ENCODE data around the gene PEDS1. TPM values are rescaled to one million over a fixed set of nuclear protein-coding genes. Genes with fewer than 3 reads are reported as not detected.

PEDS1 gene
- total and polyA plus RNA-seq, 3 donors from 2014 or later: 39.3 to 45.5 (median 40.1) TPM

DNA sequence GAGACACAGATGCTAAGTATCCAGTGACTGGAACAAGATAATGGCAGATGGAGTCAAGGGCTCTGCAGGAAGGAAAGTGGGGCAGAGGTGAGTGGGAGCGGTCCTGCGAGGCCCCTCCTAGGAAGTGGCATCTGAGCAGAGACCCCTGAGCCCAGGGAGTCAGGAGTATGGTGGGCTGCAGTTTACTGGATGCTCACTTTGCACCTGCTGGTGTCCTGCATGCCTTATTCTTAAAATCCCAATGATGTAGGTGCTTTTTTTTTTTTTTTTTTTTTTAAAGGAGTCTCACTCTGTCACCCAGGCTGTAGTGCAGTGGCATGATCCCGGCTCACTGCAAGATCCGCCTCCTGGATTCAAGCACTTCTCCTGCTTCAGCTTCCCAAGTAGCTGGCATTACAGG lies 42.7 kb upstream of the PEDS1 start:
- no peak overlapping the region for H3K27ac ChIP-seq
- no peak for TF ChIP-seq POLR2A (IDR thresholded peaks at IDR 0.05)
- TF ChIP-seq CTCF (IDR thresholded peaks at IDR 0.05): no peak
- peaks cover 10% of the 10 kb centered on the region for H3K4me1 ChIP-seq
- no peak for DNase-seq
- 93 to 94% methylated on average over 4 of the region's 4 CpGs for WGBS, 2 donors
- no peaks in the 10 kb centered on the region for H3K36me3 ChIP-seq (ENCODE audit: low read depth, missing control alignments)
- no peak overlapping the region for H3K4me3 ChIP-seq
- H3K27me3 ChIP-seq: no peaks in the 10 kb centered on the region
- H3K9me3 ChIP-seq: no peaks in the 10 kb centered on the region
- intact Hi-C loops (cut with DNase I; ENCODE audit: low total_unique reads): loop anchor here (10.0 kb wide), 1 partner anchor 179 kb away; no protein-coding TSS in a partner anchor

GRCh38 chr20:50195524-50196120 lies 42.1 kb upstream of the PEDS1 start:
- H3K36me3 ChIP-seq (ENCODE audit: low read depth, missing control alignments): no peaks in the 10 kb centered on the region
- WGBS, 2 donors: 86 to 89% methylated on average over 13 of the region's 13 CpGs
- no peak overlapping the region for H3K4me3 ChIP-seq
- H3K4me1 ChIP-seq: peaks cover 10% of the 10 kb centered on the region
- H3K9me3 ChIP-seq: no peaks in the 10 kb centered on the region
- no peak for DNase-seq
- peak overlapping the region in 1 of 2 donors; percentile 98 for H3K27ac ChIP-seq
- no peaks in the 10 kb centered on the region for H3K27me3 ChIP-seq
- no peak for TF ChIP-seq POLR2A (IDR thresholded peaks at IDR 0.05)
- intact Hi-C loops (cut with DNase I; ENCODE audit: low total_unique reads): loop anchor here (10.0 kb wide), 1 partner anchor 179 kb away; no protein-coding TSS in a partner anchor

- no peak for DNase-seq
- Histone ChIP-seq H3K27ac (peak overlapping the region; percentile 96 to 98), H3K36me3 (ENCODE audit: low read depth, missing control alignments) (no peaks in the 10 kb centered on the region), H3K4me1 (peaks cover 13% of the 10 kb centered on the region), H3K4me3 (no peak overlapping the region), H3K9me3 (no peaks in the 10 kb centered on the region), H3K27me3 (no peaks in the 10 kb centered on the region)
- 89 to 90% methylated on average over 8 of the region's 8 CpGs for WGBS, 2 donors
- intact Hi-C loops (cut with DNase I; ENCODE audit: low total_unique reads): loop anchor here (10.0 kb wide), 1 partner anchor 180 kb away; no protein-coding TSS in a partner anchor
- no peak for TF ChIP-seq POLR2A (IDR thresholded peaks at IDR 0.05)
Measured at GRCh38 chr20:50194831-50195523, 41.5 kb upstream of the PEDS1 start.

GRCh38 chr20:50194422-50194830 lies 40.9 kb upstream of the PEDS1 start:
- TF ChIP-seq POLR2A (IDR thresholded peaks at IDR 0.05) (no peak), CTCF (IDR thresholded peaks at IDR 0.05) (no peak)
- Histone ChIP-seq H3K4me3 (no peak overlapping the region), H3K36me3 (ENCODE audit: low read depth, missing control alignments) (no peaks in the 10 kb centered on the region), H3K9me3 (no peaks in the 10 kb centered on the region), H3K4me1 (peaks cover 16% of the 10 kb centered on the region), H3K27me3 (no peaks in the 10 kb centered on the region), H3K27ac (peak overlapping the region; percentile 96 to 98)
- no peak for DNase-seq
- 81 to 83% methylated on average over 6 to 7 of the region's 7 CpGs for WGBS, 2 donors
- intact Hi-C loops (cut with DNase I; ENCODE audit: low total_unique reads): loop anchor here (10.0 kb wide), 1 partner anchor 180 kb away; no protein-coding TSS in a partner anchor

DNA sequence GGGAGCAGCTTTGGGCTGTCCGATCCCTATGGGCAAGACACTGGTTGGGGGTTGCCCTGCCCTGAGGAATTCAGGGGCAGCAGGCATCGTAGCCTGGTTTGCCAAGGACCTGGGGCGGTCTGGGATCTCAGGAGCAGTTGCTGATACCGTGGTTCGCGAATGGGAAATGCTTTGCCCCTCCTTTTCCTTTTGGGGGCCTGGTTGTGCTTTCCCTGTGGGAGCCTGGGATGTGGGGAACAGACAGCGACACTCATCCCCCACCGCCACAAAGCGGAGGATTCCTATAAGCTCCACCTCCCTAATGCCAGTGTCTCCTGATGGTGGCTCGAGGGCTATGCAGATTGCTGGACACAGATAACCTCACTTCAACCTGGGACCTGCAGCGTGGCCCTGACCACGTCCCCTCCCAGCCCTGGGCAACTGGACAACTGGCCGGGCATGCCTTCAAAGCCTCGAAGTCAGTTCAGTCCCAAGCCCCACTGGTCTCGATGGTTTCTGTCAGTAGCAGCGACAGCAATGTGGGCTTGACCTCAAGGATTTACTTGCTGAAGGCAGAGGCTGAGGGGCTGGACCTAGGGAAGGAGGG lies 40.4 kb upstream of the PEDS1 start:
- TF ChIP-seq CTCF (IDR thresholded peaks at IDR 0.05) (no peak), POLR2A (IDR thresholded peaks at IDR 0.05) (no peak)
- 59 to 76% methylated on average over 13 to 16 of the region's 16 CpGs for whole genome bisulfite sequencing, 2 donors
- intact Hi-C loops (cut with DNase I; ENCODE audit: low total_unique reads): loop anchor here (2.0 to 10.0 kb wide), 2 partner anchors 115 to 181 kb away; no protein-coding TSS in a partner anchor

More for the DNA sequence above, 40.4 kb upstream of the PEDS1 start:
- Histone ChIP-seq H3K4me1 (peaks cover 16% of the 10 kb centered on the region), H3K36me3 (ENCODE audit: low read depth, missing control alignments) (no peaks in the 10 kb centered on the region), H3K27ac (peak overlapping the region; percentile 96 to 98), H3K4me3 (peak overlapping the region; percentile 91 to 92), H3K27me3 (no peaks in the 10 kb centered on the region), H3K9me3 (no peaks in the 10 kb centered on the region)
- DNase-seq: no peak

All from testis (tissue), 3 donors.